ENCODE data around the gene ANKMY1. TPM values are rescaled to one million over a fixed set of nuclear protein-coding genes. Genes with fewer than 3 reads are reported as not detected.

The ANKMY1 gene
- total and polyA plus RNA-seq, 2 of the 13 experiments (the other 11 are each of a cell fraction or from before 2014, with no cell fraction given), result 11.7 to 18.8 TPM

- TF ChIP-seq AHDC1 (CRISPR knock-in tag; IDR thresholded peaks at IDR 0.05; ENCODE audit: borderline replicate concordance) (peak; percentile 50; the same call in 1 of the 2 replicates), CAMTA2 (CRISPR knock-in tag; IDR thresholded peaks at IDR 0.05; ENCODE audit: borderline replicate concordance) (no peak), YY1 (IDR thresholded peaks at IDR 0.05; ENCODE audit: insufficient read depth, insufficient replicate concordance, low read depth, low read length) (peak; percentile 72), FUBP1 (CRISPR knock-in tag; IDR thresholded peaks at IDR 0.05; ENCODE audit: borderline replicate concordance) (peak; percentile 41; the same call in 1 of the 2 replicates), HMGXB3 (CRISPR knock-in tag; IDR thresholded peaks at IDR 0.05; ENCODE audit: borderline replicate concordance) (no peak), STAT6 (CRISPR knock-in tag; IDR thresholded peaks at IDR 0.05; ENCODE audit: borderline replicate concordance) (no peak), RAD51 (IDR thresholded peaks at IDR 0.05; ENCODE audit: borderline replicate concordance) (no peak), ZNF282 (IDR thresholded peaks at IDR 0.05; ENCODE audit: partially characterized antibody) (no peak), MYPOP (CRISPR knock-in tag; IDR thresholded peaks at IDR 0.05) (peak; percentile 82), ZNF235 (CRISPR knock-in tag; IDR thresholded peaks at IDR 0.05; ENCODE audit: borderline replicate concordance) (peak; percentile 82; the same call in 1 of the 2 replicates)
Measured at GRCh38 chr2:240560480-240561324, 2.9 kb upstream of the ANKMY1 start (continued).

Measured in HepG2 (cell line).